ENCODE results near the gene SLC22A1.
"Not testable (repeated sequence)": the region's sequence is repeated elsewhere in the genome, so short reads cannot be mapped to it uniquely, and the experiment has no call there.

SLC22A1 gene

GRCh38 chr6:160140493-160140892 lies 18.9 kb downstream of the SLC22A1 start:
- not testable (repeated sequence) for DNase-seq

DNA sequence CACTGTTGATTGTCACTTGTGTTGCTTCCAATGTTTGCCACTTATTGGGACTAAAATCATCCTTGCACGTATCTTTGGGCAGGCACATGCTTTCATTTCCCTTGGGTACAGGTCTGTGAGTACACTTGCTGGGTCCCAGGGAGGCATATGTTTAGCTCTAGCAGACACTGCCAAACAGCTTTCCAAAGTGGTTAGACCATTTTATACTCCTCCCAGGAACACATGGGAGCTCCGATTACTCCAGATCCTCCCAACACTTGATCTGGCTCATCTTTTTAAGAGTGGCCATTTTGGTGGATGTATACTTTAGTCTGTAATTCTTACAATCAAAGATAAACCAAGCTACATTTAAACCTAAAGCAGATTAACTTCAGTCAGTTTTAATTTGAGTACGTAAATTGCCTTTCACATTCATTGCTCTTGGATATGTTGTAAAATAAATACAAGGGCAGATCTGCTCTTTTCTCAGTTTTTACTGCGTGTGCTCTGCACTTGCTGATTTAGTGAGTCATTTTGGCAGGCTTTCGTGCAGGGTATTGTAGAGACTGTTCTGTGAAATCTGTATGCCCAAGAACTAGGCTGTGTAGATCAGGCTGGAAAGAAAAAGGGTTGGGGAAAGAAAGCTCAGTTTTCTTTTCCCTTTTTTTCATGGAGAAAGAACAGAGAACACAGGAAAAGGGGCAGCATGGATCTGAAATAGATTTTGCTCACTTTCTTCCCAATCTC lies 19.5 kb downstream of the SLC22A1 start:
- DNase-seq = no peak

GRCh38 chr6:160142115-160142715 lies 20.6 kb downstream of the SLC22A1 start:
- DNase-seq = no peak

DNA sequence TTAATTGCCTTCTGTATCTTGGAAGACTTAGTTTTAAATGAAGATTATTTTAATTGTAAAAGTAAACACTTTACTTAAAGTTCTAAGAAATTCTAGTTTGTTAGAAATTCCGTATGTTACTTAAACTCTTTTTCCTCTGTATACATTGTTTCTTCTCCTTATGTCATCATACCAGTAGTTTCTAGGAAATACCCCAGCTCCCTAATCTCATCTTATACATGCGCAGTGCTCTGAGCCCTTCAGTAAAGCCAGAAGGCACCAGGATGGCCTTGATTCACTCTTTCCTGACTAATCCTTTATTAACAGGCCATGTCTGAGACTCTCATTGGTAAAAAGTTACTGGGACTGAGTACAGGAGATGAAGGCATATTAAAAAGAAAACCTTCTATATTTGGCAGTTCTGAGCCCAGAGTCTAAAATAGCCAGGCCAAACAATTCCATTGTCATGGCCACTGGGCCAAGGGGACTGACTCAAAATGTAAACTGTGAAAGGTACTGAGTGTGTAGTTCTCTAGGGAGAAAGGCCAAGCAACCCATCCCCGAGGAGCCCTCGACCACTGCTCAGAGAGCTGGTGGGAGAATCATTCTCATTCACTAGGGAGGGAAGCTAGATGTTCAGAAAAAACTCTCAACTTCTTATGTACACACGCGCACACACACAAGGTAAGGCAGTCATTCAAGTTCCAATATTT lies 25.0 kb downstream of the SLC22A1 start:
- no peak for DNase-seq

- no peak for DNase-seq
These were observed 25.5 kb downstream of the SLC22A1 start for GRCh38 chr6:160147146-160147536.

DNA sequence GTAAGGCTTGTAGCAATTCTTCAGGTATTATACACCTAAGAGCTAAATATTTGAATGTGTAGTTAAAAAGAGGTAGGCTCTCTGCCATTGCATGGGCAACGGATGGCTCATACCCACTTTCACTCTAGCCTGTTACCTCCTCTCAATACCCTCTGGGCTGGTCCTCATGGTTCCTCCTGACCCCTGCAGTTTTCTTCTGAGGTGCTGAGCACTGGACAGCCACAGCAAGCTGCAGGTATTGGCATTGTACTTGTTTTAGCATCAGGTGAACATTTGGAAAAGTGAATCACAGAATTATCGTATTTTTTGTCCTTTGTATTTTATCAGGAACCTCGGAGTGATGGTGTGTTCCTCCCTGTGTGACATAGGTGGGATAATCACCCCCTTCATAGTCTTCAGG lies 32.9 kb downstream of the SLC22A1 start:
- no peak for DNase-seq

- no peak for DNase-seq
These were observed 35.2 kb downstream of the SLC22A1 start for GRCh38 chr6:160156842-160157241.

- no peak for DNase-seq
These were observed 38.8 kb downstream of the SLC22A1 start for GRCh38 chr6:160160450-160160849.

GRCh38 chr6:160160929-160161646 lies 39.5 kb downstream of the SLC22A1 start:
- DNase-seq = no peak

- no peak for DNase-seq
These were observed 40.0 kb downstream of the SLC22A1 start for GRCh38 chr6:160161647-160161986.

DNA sequence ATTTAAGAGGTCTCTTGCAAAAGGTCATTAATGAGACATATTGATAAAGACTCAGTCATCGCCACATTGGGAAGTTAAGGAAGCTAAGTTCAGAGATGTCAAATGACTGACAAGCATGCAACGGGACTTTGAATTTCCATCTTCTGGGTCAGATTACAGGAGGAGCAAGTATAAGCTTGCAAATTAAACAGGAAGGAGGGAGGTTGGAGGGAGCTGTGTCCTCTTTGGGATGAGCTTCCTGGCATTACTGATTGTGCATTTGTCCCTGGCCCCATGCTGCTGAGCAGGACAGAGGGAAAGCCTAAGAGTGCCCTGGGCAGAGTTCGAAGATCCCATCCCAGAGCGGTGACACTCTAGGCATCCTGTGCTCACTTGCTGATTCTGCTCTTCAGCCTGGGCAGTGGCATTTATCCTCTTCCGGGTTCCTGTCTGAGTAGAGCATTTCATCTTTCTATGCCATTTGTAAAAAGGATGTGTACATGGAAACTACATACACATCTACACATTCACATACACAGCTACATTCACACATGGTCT lies 40.5 kb downstream of the SLC22A1 start:
- no peak for DNase-seq

- no peak for DNase-seq
These were observed 41.8 kb downstream of the SLC22A1 start for GRCh38 chr6:160163425-160163824.

- no peak for DNase-seq
These were observed 42.3 kb downstream of the SLC22A1 start for GRCh38 chr6:160163912-160164311.

DNA sequence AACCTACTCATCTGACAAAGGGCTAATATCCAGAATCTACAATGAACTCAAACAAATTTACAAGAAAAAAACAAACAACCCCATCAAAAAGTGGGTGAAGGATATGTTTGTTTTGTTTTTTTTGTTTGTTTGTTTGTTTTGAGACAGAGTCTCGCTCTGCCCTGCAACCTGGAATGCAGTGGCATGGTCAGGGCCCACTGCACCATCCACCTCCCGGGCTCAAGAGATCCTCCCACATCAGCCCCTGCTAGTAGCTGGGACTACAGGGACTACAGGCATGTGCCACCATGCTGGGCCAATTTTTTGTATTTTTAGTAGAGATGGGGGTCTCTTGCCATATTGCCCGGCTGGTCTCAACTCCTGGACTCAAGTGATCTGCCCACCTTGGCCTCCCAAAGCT lies 44.3 kb downstream of the SLC22A1 start:
- not testable (repeated sequence) for DNase-seq

DNA sequence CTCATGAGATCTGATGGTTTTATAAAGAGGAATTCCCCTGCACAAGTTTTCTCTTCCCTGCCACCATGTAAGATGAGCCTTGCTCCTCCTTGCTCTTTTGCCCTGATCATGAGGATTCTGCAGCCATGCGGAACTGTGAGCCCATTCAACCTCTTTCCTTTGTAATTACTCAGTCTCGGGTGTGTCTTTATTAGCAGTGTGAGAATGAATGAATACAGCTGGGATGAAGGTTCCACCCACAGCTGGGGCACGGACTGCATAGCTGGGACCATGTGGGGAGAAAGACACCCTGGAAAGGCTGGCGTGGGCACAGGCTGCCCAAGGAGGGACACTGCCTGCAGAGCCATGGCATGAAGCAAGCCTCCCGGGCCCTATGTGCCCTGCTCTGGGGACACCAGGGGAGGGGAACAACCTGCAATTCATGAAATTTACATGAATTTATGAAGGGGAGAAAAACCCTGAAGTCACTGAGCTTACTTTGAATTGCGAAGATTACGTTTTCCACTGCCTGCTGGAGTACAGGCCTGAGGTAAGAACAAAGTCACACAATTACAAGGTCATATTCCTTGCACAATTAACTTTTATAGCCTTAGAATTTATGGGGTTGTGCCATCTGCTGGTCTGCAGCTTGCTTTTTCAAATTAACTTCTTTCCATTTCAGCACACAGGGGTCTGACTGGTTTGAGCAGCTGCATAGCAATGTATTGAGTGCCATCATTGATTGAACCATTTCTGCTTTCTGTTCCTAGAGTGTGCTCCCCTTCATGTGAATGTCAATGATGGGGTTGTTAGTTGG lies 46.2 kb downstream of the SLC22A1 start:
- no peak for DNase-seq

- no peak for DNase-seq
These were observed 48.5 kb downstream of the SLC22A1 start for GRCh38 chr6:160170018-160170680.

DNA sequence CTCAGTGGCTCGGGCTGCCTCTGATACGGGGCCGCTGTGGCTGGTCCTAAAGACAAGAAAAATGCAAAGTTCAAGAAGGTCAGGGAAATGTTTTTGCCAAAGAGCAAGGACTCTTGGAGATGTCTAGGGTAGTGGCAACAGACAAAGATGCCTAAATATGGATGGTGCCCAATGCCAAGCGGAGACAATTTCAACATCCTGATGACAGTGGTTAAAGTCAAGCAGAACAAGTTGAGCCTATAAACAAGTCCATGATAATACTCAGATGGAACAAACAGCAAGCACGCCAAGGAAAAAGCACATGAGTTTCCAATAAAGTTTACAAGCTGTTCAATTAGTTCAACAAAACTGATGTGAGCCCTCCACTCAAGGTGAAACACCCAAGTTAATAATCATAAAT lies 51.1 kb downstream of the SLC22A1 start:
- DNase-seq = no peak

DNA sequence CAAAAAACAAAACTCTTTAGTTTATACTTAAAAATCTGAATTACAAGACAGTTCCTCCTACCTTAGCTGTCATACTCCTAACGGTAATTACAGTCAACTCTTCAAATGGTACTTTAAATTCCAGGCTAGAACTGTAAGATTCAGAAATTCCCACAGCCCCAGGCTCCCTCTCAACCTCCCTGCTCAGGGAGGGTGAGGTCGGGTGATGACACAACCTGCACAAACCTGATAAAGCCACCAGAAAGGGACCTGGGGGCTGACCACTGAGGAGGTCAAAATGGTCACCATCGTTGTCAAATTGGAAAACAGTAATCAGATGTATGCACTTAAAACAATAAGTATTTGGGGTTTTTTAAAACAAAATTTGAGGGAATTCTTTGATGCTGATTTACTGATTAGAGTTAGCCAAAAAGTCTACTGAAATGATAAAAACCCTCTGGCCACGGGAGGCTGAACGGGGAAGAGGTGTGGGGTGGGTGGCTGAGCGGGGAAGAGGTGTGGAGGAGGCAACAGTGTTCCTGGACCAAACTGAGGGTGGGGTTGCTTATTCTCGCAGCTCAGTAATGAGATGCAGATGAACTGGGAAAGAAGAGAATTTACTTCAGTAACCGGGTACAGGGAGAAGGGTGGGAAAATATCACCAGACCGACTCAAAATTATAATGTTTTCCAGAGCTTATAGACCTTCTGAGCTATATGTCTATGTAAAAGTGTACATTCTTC lies 52.4 kb downstream of the SLC22A1 start:
- no peak for DNase-seq

GRCh38 chr6:160174681-160175080 lies 53.1 kb downstream of the SLC22A1 start:
- no peak for DNase-seq

GRCh38 chr6:160177220-160177619 lies 55.6 kb downstream of the SLC22A1 start:
- no peak for DNase-seq

DNA sequence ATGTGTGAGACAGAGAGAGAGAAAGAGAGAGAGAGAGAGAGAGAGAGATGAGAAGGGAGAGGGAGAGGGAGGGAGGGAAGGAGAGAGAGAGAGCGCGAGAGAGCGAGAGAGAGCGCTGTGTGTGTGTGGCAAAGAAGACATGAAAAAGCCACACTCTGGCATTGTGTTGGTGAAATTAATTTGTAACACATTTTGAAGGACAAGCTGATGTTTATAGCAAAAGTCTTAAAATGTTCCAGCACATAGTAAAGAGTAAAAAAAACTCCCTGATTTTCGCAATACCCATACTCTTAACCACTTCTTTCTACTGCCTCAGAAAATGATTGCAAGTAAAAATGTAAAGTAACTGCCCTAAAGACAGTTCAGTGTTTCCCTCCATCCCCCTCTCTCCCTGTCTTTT lies 56.7 kb downstream of the SLC22A1 start:
- DNase-seq = no peak
